Measurements from ENCODE around the gene NOTCH2.
A peak's percentile ranks its signal among the peaks of the same experiment; 100 is the strongest.

Gene NOTCH2

GRCh38 chr1:119898981-119899720 lies 170.3 kb downstream of the NOTCH2 start:
- no peak for DNase-seq

- no peak for DNase-seq
Observed at GRCh38 chr1:119898530-119898929, 170.9 kb downstream of the NOTCH2 start.

GRCh38 chr1:119896303-119896702 lies 173.2 kb downstream of the NOTCH2 start, which contains the start of gene ADAM30:
ADAM30 (minus strand) TSS chr1:119896515; CDS start chr1:119896336, 179 bp downstream.
- DNase-seq, result no peak

GRCh38 chr1:119895102-119895501 lies 174.4 kb downstream of the NOTCH2 start:
- DNase-seq, result no peak

GRCh38 chr1:119893827-119894700 lies 175.4 kb downstream of the NOTCH2 start:
- DNase-seq, result no peak

GRCh38 chr1:119893238-119893791 lies 176.1 kb downstream of the NOTCH2 start:
- no peak for DNase-seq

- DNase-seq, result no peak
Observed at GRCh38 chr1:119891386-119891785, 178.1 kb downstream of the NOTCH2 start.

- no peak for DNase-seq
Observed at GRCh38 chr1:119888476-119888875, 181.0 kb downstream of the NOTCH2 start.

GRCh38 chr1:119887427-119887826 lies 182.0 kb downstream of the NOTCH2 start:
- no peak for DNase-seq

GRCh38 chr1:119885903-119886783 lies 183.3 kb downstream of the NOTCH2 start:
- peak; percentile 9 for DNase-seq

- DNase-seq, result no peak
Observed at GRCh38 chr1:119884711-119885110, 184.8 kb downstream of the NOTCH2 start.

GRCh38 chr1:119883826-119884225 lies 185.6 kb downstream of the NOTCH2 start:
- DNase-seq, result no peak

- DNase-seq, result no peak
Observed at GRCh38 chr1:119882132-119883049, 187.1 kb downstream of the NOTCH2 start.

GRCh38 chr1:119879510-119880434 lies 189.7 kb downstream of the NOTCH2 start:
- no peak for DNase-seq

- peak; percentile 69 for DNase-seq
Observed at GRCh38 chr1:119878171-119878570, 191.3 kb downstream of the NOTCH2 start.

GRCh38 chr1:119874186-119874585 lies 195.3 kb downstream of the NOTCH2 start:
- DNase-seq, result no peak

GRCh38 chr1:119873135-119874015 lies 196.1 kb downstream of the NOTCH2 start:
- no peak for DNase-seq

- DNase-seq, result no peak
Observed at GRCh38 chr1:119871881-119872280, 197.6 kb downstream of the NOTCH2 start.

- DNase-seq, result peak; percentile 64
Observed at GRCh38 chr1:119870917-119871596, 198.4 kb downstream of the NOTCH2 start.
